Right lobe of liver (tissue), 4 donors: ENCODE measurements around the gene ATG2A.

Experiments
- CTCF ChIP-seq, 4 donors: fragments of 200-600 bp in 3 of 4; fragments of 450-650 bp in 1 of 4; IDR thresholded peaks; one replicate each; pipeline versions ENCODE4 v1.5.1 to v1.8.0; 2016 to 2022; ENCODE audit warnings: antibody characterized with exemption in 4 of 4, mild to moderate bottlenecking in 2 of 4
- POLR2A ChIP-seq: fragments of 450-650 bp; IDR thresholded peaks from one replicate; pipeline ENCODE4 v1.6.1; 2017; ENCODE audit warnings: antibody characterized with exemption, mild to moderate bottlenecking
- donor health status: DM: no; HTN: no; CAD: no.
- donor health status: DM: no; HTN: no; CAD: no.
- donor health status: DM: no; HTN: yes; CAD: no.

- TF ChIP-seq CTCF (IDR thresholded peaks at IDR 0.05): no peak
- no peak for TF ChIP-seq POLR2A
Observed at GRCh38 chr11:64861227-64861975, 55.6 kb downstream of the ATG2A start.
